SU-DHL-6 (cell line): ENCODE measurements around the gene LTBP2.

Source experiments
- H2AFZ ChIP-seq: fragments of 200-600 bp; sonication (generic); 2 replicates; pipeline ENCODE4 v1.6.1; 2014; ENCODE audit warnings: low read depth, mild to moderate bottlenecking, moderate library complexity, mixed read lengths, antibody characterized with exemption, low read length; ENCODE audit not compliant: severe bottlenecking
- H3F3A ChIP-seq: fragments of 200-600 bp; shearing (Covaris generic); 2 replicates; pipeline ENCODE4 v1.6.0; 2016; ENCODE audit warnings: antibody characterized with exemption, mild to moderate bottlenecking; ENCODE audit not compliant: insufficient read depth
- H3K27ac ChIP-seq: fragments of 200-600 bp; sonication (generic); 2 replicates; pipeline ENCODE4 v1.5.1; 2016; ENCODE audit warnings: low read depth, mild to moderate bottlenecking, low read length, moderate library complexity, mixed read lengths
- H3K27me3 ChIP-seq: fragments of 200-600 bp; sonication (generic), shearing (Covaris generic); 2 replicates; pipeline ENCODE4 v1.6.0; 2014; ENCODE audit warnings: mild to moderate bottlenecking, low read length
- H3K36me3 ChIP-seq: fragments of 200-600 bp; sonication (generic); 2 replicates; pipeline ENCODE4 v1.6.1; 2014; ENCODE audit warnings: mild to moderate bottlenecking, low read length, mixed read lengths
- H3K4me2 ChIP-seq: fragments of 300-600, 200-600 bp; shearing (Covaris generic), sonication (generic); 2 replicates; pipeline ENCODE4 v1.6.0; 2014; ENCODE audit warnings: low read length, low read depth, mild to moderate bottlenecking; ENCODE audit not compliant: poor library complexity, severe bottlenecking
- H3K4me3 ChIP-seq: fragments of 200-600 bp; sonication (generic); 2 replicates; pipeline ENCODE4 v1.5.1; 2014; ENCODE audit warnings: antibody characterized with exemption, low read length, mild to moderate bottlenecking, mixed read lengths; ENCODE audit not compliant: insufficient read depth, poor library complexity, severe bottlenecking
- H3K79me2 ChIP-seq: fragments of 200-600 bp; sonication (generic); 2 replicates; pipeline ENCODE4 v1.6.1; 2014; ENCODE audit warnings: mild to moderate bottlenecking, low read length, moderate library complexity; ENCODE audit not compliant: insufficient read depth
- H3K9ac ChIP-seq: fragments of 200-600 bp; sonication (generic); 2 replicates; pipeline ENCODE4 v1.7.0; 2014; ENCODE audit warnings: mild to moderate bottlenecking, low read length
- H3K9me2 ChIP-seq: fragments of 200-600 bp; sonication (generic); replicated peaks from 2 replicates; pipeline ENCODE4 v1.6.1; 2014; ENCODE audit warnings: low read length; ENCODE audit not compliant: insufficient read depth
- H3K9me3 ChIP-seq: fragments of 200-600 bp; sonication (generic); 2 replicates; pipeline ENCODE4 v1.6.1; 2014; ENCODE audit warnings: low read length, mixed read lengths; ENCODE audit not compliant: insufficient read depth
- H4K20me1 ChIP-seq: fragments of 200-600 bp; sonication (generic); 2 replicates; pipeline ENCODE4 v1.6.1; 2014; ENCODE audit warnings: low read depth, mild to moderate bottlenecking, antibody characterized with exemption, low read length, moderate library complexity, mixed read lengths
- EZH2phosphoT487 ChIP-seq: fragments of 200-600 bp; sonication (generic), shearing (Covaris generic); conservative IDR thresholded peaks from 2 replicates; pipeline ENCODE4 v1.6.1; 2018; ENCODE audit warnings: mild to moderate bottlenecking, antibody characterized with exemption, low read length, moderate library complexity, mixed read lengths
- TF ChIP-seq, protein P1 (sequence below): fragments of 200-600 bp; sonication (generic); IDR thresholded peaks from one replicate; pipeline ENCODE4 v1.5.1; 2017; ENCODE audit warnings: antibody characterized with exemption, mild to moderate bottlenecking, low read length, moderate library complexity; ENCODE audit not compliant: insufficient read depth, poor library complexity, severe bottlenecking

The LTBP2 gene

DNA sequence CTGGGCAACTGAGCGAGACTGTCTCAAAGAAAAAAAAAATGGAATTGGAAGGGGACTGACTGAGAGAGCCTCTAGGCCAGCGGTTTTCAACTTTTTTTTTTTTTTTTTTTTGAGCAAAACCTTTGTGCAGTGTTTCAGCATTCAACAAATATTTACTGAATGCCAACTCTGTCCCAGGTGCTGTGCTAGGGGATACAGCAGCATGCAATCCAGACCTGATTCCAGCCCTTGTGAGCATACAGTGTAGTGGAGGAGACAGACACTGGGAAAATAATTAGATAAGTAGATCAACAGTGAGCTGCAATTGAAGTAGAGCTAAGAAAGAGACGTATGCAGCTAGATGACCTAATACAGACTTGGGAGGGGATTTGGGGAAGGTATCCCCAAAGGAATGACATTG is 23.8 kb upstream of the LTBP2 start:
- H3K27ac ChIP-seq, result no peak overlapping the region
- no peak overlapping the region for H3K9ac ChIP-seq
- H3K9me2 ChIP-seq, result no peaks in the 10 kb centered on the region
- no peak overlapping the region for H3K4me3 ChIP-seq
- no peaks in the 10 kb centered on the region for H3K36me3 ChIP-seq
- no peaks in the 10 kb centered on the region for H3K79me2 ChIP-seq
- no peaks in the 10 kb centered on the region for H4K20me1 ChIP-seq
- no peak for TF ChIP-seq EZH2phosphoT487
- TF ChIP-seq, protein P1, sequence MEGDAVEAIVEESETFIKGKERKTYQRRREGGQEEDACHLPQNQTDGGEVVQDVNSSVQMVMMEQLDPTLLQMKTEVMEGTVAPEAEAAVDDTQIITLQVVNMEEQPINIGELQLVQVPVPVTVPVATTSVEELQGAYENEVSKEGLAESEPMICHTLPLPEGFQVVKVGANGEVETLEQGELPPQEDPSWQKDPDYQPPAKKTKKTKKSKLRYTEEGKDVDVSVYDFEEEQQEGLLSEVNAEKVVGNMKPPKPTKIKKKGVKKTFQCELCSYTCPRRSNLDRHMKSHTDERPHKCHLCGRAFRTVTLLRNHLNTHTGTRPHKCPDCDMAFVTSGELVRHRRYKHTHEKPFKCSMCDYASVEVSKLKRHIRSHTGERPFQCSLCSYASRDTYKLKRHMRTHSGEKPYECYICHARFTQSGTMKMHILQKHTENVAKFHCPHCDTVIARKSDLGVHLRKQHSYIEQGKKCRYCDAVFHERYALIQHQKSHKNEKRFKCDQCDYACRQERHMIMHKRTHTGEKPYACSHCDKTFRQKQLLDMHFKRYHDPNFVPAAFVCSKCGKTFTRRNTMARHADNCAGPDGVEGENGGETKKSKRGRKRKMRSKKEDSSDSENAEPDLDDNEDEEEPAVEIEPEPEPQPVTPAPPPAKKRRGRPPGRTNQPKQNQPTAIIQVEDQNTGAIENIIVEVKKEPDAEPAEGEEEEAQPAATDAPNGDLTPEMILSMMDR, result no peak
- H3K9me3 ChIP-seq, result no peaks in the 10 kb centered on the region
- H2AFZ ChIP-seq, result no peak overlapping the region
- H3K4me2 ChIP-seq, result no peak overlapping the region
- H3F3A ChIP-seq, result no peaks in the 10 kb centered on the region
- no peaks in the 10 kb centered on the region for H3K27me3 ChIP-seq

DNA sequence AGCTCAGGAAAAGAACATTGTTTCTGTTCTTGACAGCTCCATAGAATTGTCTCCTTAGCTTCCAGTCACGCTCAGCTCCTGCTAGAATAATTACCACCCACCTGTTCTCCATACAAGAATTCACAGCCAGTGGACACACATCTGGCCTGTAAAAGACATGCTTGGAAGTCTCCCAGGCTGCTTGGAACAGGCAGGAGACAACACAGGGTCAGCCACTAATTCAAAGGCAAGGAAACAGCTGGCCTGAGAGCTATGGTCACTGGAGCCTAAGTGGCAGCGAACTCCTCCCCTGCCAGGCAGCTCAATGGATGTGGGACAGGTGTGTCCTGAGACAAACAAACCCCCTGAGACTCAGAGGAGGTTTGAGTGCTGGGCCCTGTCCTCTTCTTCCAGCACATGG is 22.9 kb upstream of the LTBP2 start:
- no peaks in the 10 kb centered on the region for H3K79me2 ChIP-seq
- no peak overlapping the region for H3K9ac ChIP-seq
- no peak overlapping the region for H2AFZ ChIP-seq
- H3K4me2 ChIP-seq, result no peak overlapping the region
- no peak overlapping the region for H3K27ac ChIP-seq
- H3K4me3 ChIP-seq, result no peak overlapping the region
- no peaks in the 10 kb centered on the region for H3K9me3 ChIP-seq
- no peaks in the 10 kb centered on the region for H3K36me3 ChIP-seq
- H3K9me2 ChIP-seq, result no peaks in the 10 kb centered on the region
- no peaks in the 10 kb centered on the region for H3K27me3 ChIP-seq
- no peak for TF ChIP-seq EZH2phosphoT487
- TF ChIP-seq, protein P1, result no peak
- no peaks in the 10 kb centered on the region for H4K20me1 ChIP-seq
- H3F3A ChIP-seq, result no peaks in the 10 kb centered on the region

DNA sequence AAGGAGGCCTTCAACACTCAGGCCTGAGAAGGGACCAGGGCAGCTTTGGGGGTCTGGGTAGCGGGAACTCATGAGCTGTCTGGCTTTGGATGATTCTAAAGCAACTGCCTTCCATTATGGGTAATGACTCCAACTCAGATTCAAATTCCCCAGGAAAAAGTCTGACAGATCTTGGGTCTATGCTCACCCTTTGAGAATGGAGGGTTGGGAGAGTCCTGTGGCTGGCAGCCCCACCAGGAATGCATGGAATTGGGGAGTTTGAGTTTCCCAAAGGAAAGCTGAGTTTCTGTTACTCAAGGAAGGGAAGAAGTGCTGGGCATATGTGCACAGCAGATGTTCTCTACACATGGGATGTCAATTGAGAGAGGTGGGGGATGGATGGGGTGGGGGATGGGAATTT is 22.4 kb upstream of the LTBP2 start:
- Histone ChIP-seq H3K9ac (no peak overlapping the region), H3K4me3 (no peak overlapping the region), H3K27ac (no peak overlapping the region), H3F3A (no peaks in the 10 kb centered on the region), H3K27me3 (no peaks in the 10 kb centered on the region), H3K36me3 (no peaks in the 10 kb centered on the region), H3K79me2 (no peaks in the 10 kb centered on the region), H3K9me2 (no peaks in the 10 kb centered on the region), H4K20me1 (no peaks in the 10 kb centered on the region), H3K4me2 (no peak overlapping the region), H3K9me3 (no peaks in the 10 kb centered on the region), H2AFZ (no peak overlapping the region)
- TF ChIP-seq EZH2phosphoT487, result no peak
- TF ChIP-seq, protein P1, result no peak
